ENCODE data around the gene ALDH3B1.

GRCh38 chr11:68053117-68053516 lies 43.0 kb downstream of the ALDH3B1 start:
- TF ChIP-seq, protein P1, sequence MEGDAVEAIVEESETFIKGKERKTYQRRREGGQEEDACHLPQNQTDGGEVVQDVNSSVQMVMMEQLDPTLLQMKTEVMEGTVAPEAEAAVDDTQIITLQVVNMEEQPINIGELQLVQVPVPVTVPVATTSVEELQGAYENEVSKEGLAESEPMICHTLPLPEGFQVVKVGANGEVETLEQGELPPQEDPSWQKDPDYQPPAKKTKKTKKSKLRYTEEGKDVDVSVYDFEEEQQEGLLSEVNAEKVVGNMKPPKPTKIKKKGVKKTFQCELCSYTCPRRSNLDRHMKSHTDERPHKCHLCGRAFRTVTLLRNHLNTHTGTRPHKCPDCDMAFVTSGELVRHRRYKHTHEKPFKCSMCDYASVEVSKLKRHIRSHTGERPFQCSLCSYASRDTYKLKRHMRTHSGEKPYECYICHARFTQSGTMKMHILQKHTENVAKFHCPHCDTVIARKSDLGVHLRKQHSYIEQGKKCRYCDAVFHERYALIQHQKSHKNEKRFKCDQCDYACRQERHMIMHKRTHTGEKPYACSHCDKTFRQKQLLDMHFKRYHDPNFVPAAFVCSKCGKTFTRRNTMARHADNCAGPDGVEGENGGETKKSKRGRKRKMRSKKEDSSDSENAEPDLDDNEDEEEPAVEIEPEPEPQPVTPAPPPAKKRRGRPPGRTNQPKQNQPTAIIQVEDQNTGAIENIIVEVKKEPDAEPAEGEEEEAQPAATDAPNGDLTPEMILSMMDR (conservative IDR thresholded peaks at IDR 0.05), result no peak
- no peak for TF ChIP-seq EZH2 (IDR thresholded peaks at IDR 0.05; ENCODE audit: low read depth)
